Stimulated activated CD4-positive, alpha-beta T cell treated with anti-CD3 and anti-CD28 coated beads, TNF-alpha, amount 100 ng/mL, for 48 hours (primary cell): ENCODE measurements around the gene HDAC9.
A peak's percentile ranks its signal among the peaks of the same experiment; 100 is the strongest.
"Not testable (repeated sequence)": the region's sequence is repeated elsewhere in the genome, so short reads cannot be mapped to it uniquely, and the experiment has no call there.

ENCODE experiments used
- DNase-seq, 3 donors: peaks; one replicate each; pipeline ENCODE4 v3.0.0-alpha.2; 2020; ENCODE audit warnings: low read depth in 3 of 3

HDAC9 gene

GRCh38 chr7:19023477-19023876 lies 527.9 kb downstream of the HDAC9 start:
- DNase-seq: no peak

- no peak for DNase-seq
Observed at GRCh38 chr7:19024261-19024660, 528.7 kb downstream of the HDAC9 start.

- DNase-seq: no peak
Observed at GRCh38 chr7:19026888-19027287, 531.3 kb downstream of the HDAC9 start.

- no peak for DNase-seq
Observed at GRCh38 chr7:19030281-19030680, 534.7 kb downstream of the HDAC9 start.

GRCh38 chr7:19032942-19033341 lies 537.4 kb downstream of the HDAC9 start:
- not testable (repeated sequence) for DNase-seq

- peak in 1 of 3 donors; percentile 6 for DNase-seq
Observed at GRCh38 chr7:19051767-19052375, 556.3 kb downstream of the HDAC9 start.
